Activated CD8-positive, alpha-beta memory T cell treated with anti-CD3 and anti-CD28 coated beads for 24 hours (primary cell): ENCODE data around the gene S100A9.

Source experiments
- DNase-seq: peaks from one replicate; pipeline ENCODE4 v3.0.0-alpha.2; 2020

S100A9 gene

GRCh38 chr1:153345187-153346076, 12.2 kb upstream of the S100A9 start:
- peak; percentile 55 for DNase-seq

DNA sequence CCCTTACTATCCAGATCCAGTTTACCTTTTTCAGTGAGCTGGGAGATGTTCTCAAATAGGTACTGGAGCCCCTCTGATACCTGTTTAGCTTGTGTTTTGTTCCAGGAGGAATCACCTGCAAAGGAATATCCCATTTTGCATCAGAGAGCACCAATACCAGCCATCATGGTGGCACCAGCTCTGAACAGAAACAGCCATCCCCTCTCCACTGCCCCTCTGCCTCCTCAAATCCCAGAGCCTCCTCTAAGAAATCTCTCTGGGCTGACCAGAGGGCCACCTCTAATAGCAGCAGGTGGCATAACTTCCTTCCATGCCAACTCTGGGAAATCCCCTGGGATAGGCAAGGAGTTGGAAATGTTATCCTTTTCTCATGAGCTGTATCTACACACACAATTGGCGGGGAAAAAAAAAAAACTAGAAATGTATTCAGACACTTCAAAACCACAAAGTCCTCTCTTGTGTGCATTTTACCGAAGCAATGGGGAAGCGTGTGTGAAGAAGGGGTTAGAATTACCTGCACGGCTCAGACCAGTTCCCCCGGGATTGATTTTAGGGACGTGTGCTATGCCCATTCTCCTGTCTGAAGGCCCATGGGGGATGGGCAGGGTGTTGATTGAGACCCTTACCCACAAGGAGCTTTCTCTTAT, 11.5 kb upstream of the S100A9 start:
- DNase-seq, result peak; percentile 54

- peak; percentile 21 for DNase-seq
Measured at GRCh38 chr1:153347049-153347448, 10.6 kb upstream of the S100A9 start.

DNA sequence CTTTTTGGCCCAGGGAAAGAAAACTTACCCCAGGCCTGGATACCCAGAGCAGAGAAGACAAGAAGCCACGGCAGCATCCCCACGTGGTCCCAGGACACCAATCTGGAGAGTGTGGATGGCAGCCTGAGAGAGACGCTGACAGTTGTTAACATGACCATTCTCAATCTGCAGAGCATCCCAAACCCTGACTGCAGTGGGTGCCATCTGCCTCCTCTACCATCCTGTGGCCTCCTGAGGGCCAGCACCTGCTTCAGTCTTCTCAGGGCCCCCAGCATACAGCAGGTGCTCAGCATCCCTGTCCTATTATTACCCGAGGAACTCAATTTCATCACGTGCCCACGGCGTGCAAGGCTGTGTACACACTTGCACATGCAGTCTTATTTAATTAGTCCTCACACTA, 9.8 kb upstream of the S100A9 start:
- DNase-seq, result peak; percentile 38

GRCh38 chr1:153348511-153349362, 8.9 kb upstream of the S100A9 start, which contains the start of gene PGLYRP4:
Gene PGLYRP4, minus strand, starts transcription at chr1:153348841. Its CDS starts 909 bp downstream, at chr1:153347932.
- peak; percentile 40 for DNase-seq

DNA sequence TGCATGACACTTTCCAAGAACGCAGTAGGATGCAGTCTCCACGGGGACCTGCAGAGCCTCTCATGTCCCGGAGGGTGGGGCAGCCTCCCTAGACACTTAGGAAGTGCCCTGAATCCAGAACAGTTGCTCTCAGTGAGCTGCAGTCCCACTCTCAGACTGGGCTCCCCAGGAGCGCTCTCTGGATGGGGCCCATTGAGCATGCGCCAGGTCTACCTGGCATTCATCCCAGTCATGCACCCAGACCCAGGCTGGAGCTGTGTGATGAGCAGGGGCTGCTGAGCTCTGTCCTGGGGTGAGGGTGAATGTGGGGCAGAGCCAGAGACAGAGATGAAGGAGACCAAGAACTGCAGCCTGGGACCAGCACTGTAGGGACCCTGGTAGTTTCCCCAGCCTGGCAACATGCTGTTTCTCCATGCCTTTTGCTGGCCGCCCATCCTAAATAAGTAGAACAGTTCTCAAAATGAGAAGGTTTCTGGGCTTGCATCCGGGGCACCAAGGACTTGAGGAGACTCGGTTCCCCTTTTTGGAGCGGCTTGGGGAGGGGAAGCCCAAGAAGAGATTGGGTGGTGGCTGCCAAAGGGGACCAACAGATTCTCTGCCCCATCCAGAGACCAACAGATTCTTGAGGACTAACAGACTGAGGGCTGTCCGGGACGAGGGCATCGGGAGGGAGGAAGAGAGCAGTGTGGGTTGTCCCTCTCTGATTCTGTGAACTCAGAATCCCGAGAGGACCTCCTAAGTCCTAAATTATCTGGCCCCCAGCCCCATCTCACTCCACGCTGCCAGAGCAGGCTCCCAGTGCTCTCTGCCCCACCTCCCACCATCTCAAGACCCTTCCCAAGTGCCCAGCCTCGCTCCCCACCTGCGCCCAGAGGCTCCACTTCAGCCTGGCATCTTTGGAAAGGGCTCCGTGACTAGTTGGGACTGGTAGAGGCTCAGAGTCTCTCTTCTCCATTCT, 8.0 kb upstream of the S100A9 start:
- peak; percentile 30 for DNase-seq

GRCh38 chr1:153350321-153350957, 7.2 kb upstream of the S100A9 start:
- DNase-seq, result no peak

- DNase-seq, result peak; percentile 76
Measured at GRCh38 chr1:153352523-153352922, 5.1 kb upstream of the S100A9 start.

GRCh38 chr1:153353226-153353947, 4.3 kb upstream of the S100A9 start:
- peak; percentile 52 for DNase-seq

- DNase-seq, result peak; percentile 32
Measured at GRCh38 chr1:153354515-153355193, 3.0 kb upstream of the S100A9 start.

- DNase-seq, result peak; percentile 59
Measured at GRCh38 chr1:153355445-153356071, 2.1 kb upstream of the S100A9 start.

- DNase-seq, result peak; percentile 49
Measured at GRCh38 chr1:153356392-153357075, 1.1 kb upstream of the S100A9 start.

DNA sequence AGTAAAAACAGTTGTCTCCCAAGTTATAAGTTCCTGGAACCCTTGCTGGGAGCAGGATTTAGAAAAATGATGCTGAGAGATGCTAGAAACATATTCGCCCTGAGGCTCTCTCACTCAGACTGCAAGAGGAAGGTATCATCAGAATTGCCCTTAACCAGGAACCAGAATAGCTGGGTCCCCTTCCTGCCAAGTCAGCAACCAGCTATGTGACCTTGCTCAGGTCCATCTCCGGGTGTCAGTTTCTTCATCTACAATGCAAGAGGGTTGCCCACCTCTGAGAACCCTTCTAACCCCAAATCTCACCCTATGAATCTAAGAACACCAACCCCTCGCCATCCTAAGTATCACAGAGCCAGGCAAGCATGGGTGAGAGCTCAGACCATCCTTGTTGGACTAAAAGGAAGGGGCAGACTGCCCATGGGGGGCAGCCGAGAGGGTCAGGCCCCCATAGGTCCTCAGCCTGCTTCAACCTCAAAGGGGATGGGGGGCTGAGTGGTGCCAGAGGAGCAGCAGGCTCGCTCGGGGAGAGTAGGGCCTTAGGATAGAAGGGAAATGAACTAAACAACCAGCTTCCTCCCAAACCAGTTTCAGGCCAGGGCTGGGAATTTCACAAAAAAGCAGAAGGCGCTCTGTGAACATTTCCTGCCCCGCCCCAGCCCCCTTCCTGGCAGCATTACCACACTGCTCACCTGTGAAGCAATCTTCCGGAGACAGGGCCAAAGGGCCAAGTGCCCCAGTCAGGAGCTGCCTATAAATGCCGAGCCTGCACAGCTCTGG, 390 bp upstream of the S100A9 start:
- peak; percentile 54 for DNase-seq

DNA sequence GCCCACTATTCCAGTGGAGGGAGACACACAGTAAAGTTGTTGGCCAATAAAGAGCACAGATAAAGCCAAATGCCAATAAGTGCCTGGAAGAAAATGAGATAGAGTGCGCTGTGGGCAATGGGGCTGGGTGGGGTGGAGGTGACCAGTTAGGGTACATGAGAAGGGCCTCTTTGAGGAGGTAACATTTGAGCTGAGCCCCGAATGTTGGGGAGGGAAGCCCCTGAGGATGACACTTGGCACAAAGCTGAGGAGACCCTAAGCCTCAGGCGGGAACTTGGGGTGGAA, 979 bp downstream of the S100A9 start:
- DNase-seq, result peak; percentile 35

DNA sequence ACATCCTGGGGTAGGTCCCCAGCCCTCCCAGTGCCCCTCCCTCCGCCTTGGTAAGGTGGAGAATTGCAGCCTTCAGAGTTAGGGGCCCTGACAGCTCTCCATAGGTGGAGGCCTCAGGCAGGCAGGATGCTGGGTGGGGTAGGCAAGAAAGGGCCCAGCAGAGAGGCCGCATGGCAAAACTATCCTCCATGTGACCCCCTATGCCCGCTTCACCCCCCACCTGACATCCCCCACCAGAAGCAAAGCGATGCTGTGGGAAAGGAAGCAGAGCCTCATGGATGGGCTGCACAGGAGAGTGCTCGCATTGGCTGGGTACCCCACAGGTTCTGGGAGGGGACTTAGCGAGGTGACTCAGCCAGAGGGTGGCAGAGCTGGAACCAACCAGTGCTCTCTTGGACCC, 1.6 kb downstream of the S100A9 start:
- peak; percentile 47 for DNase-seq

- no peak for DNase-seq
Measured at GRCh38 chr1:153360190-153360589, 2.5 kb downstream of the S100A9 start.

GRCh38 chr1:153360592-153361479, 3.2 kb downstream of the S100A9 start:
- DNase-seq, result no peak
